K562 (cell line): ENCODE results near the gene DOCK4.

Experiments
- ELK1 ChIP-seq: sonication (generic); formaldehyde crosslinking; IDR thresholded peaks from 2 replicates; pipeline ENCODE4 v1.8.1; 2022; ENCODE audit warnings: missing genetic modification reagents
- EZH2 ChIP-seq: IDR thresholded peaks from 2 replicates; pipeline ENCODE4 v1.6.1; 2012; ENCODE audit warnings: low read depth, mild to moderate bottlenecking, inconsistent platforms, low read length, borderline replicate concordance
- FOXP1 ChIP-seq: sonication (generic); formaldehyde crosslinking; IDR thresholded peaks from 2 replicates; pipeline ENCODE4 v1.8.0; 2022; ENCODE audit warnings: mild to moderate bottlenecking, missing genetic modification reagents
- KLF16 ChIP-seq: IDR thresholded peaks from 2 replicates; pipeline ENCODE4 v1.6.1; 2016; ENCODE audit warnings: antibody characterized with exemption
- MYC ChIP-seq, 2 experiments: fragments of 250-450 bp in 1 of 2; sonication (Bioruptor Pico) in 1 of 2; IDR thresholded peaks; 2 replicates each; pipeline versions ENCODE4 v1.5.1 to v1.6.1; 2012 to 2021; ENCODE audit warnings: low read depth in 2 of 2, borderline replicate concordance in 1 of 2, improper control_type of control experiment in 1 of 2, low read length in 1 of 2, mild to moderate bottlenecking in 1 of 2, moderate library complexity in 1 of 2
- SRF ChIP-seq, 2 experiments: fragments of 250-450, 450-650 bp in 1 of 2; sonication (Bioruptor Pico) in 1 of 2; sonication (generic) in 1 of 2; formaldehyde crosslinking; IDR thresholded peaks; 2 replicates each; pipeline versions ENCODE4 v1.5.0 to v1.5.1; 2020 to 2022; ENCODE audit warnings: mild to moderate bottlenecking in 1 of 2, missing genetic modification reagents in 1 of 2
- TEAD4 ChIP-seq, 2 experiments: sonication (generic) in 1 of 2; formaldehyde crosslinking in 1 of 2; IDR thresholded peaks; 2 replicates each; pipeline versions ENCODE4 v1.6.1 to v1.8.0; 2012 to 2022; ENCODE audit warnings: borderline replicate concordance in 1 of 2, inconsistent platforms in 1 of 2, low read length in 1 of 2, mild to moderate bottlenecking in 1 of 2, missing genetic modification reagents in 1 of 2
- TOE1 ChIP-seq, 2 experiments: fragments of 450-650 bp in 1 of 2; sonication (generic) in 1 of 2; formaldehyde crosslinking in 1 of 2; IDR thresholded peaks; 2 replicates each; pipeline versions ENCODE4 v1.7.1 to v1.8.0; 2016 to 2022; ENCODE audit warnings: borderline replicate concordance in 2 of 2, mild to moderate bottlenecking in 2 of 2, antibody characterized with exemption in 1 of 2, inconsistent platforms in 1 of 2, low read depth in 1 of 2, missing genetic modification reagents in 1 of 2, moderate library complexity in 1 of 2
- ZNF282 ChIP-seq: sonication (generic); formaldehyde crosslinking; IDR thresholded peaks from 2 replicates; pipeline ENCODE4 v1.8.1; 2023; ENCODE audit warnings: missing genetic modification reagents

- TF ChIP-seq EZH2: no peak
- no peak for TF ChIP-seq KLF16
- no peak for TF ChIP-seq FOXP1 (CRISPR knock-in tag)
- TF ChIP-seq MYC (IDR thresholded peaks at IDR 0.05; ENCODE audit: low read depth, low read length): no peak
- TF ChIP-seq MYC (CRISPR knock-in tag; IDR thresholded peaks at IDR 0.05; ENCODE audit: borderline replicate concordance, low read depth): no peak
- TF ChIP-seq ELK1: no peak
- no peak for TF ChIP-seq ZNF282 (CRISPR knock-in tag)
- no peak for TF ChIP-seq TEAD4 (IDR thresholded peaks at IDR 0.05; ENCODE audit: low read length)
- no peak for TF ChIP-seq TEAD4 (CRISPR knock-in tag; IDR thresholded peaks at IDR 0.05; ENCODE audit: borderline replicate concordance)
- TF ChIP-seq TOE1 (IDR thresholded peaks at IDR 0.05; ENCODE audit: borderline replicate concordance): no peak
- no peak for TF ChIP-seq TOE1 (CRISPR knock-in tag; IDR thresholded peaks at IDR 0.05; ENCODE audit: borderline replicate concordance, low read depth)
- no peak for TF ChIP-seq SRF (CRISPR knock-in tag; IDR thresholded peaks at IDR 0.05)
Observed at GRCh38 chr7:112010994-112011393, 195.2 kb downstream of the DOCK4 start.
